Measurements from ENCODE around the gene SMIM26. TPM values are rescaled to one million over a fixed set of nuclear protein-coding genes. Genes with fewer than 3 reads are reported as not detected.

The SMIM26 gene
- total and polyA plus RNA-seq, 2 of the 13 experiments (the other 11 are each of a cell fraction or from before 2014, with no cell fraction given) = 214 to 249 TPM

DNA sequence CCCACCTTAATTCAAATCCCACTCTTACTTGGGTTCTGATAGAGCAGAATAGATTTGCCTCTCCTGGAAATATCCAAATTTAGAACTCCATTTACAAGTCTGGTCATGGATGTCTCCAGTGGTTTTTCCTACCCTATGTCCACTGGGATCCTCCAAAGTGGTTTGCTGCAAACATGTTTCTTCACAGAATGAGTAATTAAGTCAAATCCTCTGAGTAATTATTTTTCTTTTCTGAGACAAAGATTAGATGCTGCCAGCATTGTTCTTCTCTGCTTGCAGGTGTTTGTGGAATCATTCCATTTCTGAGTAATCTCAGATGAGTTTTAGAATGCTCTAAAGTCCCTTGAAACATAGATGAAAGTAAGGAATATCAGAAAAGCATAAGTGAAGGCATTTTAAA lies 42.5 kb downstream of the SMIM26 start:
- H3K4me1 ChIP-seq (ENCODE audit: insufficient read depth, low read length) = no peaks in the 10 kb centered on the region
- no peaks in the 10 kb centered on the region for H3K9me3 ChIP-seq (ENCODE audit: low read length)
- H4K20me1 ChIP-seq (ENCODE audit: insufficient read depth, low read length) = no peaks in the 10 kb centered on the region
- H2AFZ ChIP-seq (ENCODE audit: low read length) = no peak overlapping the region
- in situ Hi-C loops (cut with HindIII; ENCODE audit: extremely low pct_ligation_motif_present, low pct_unique_long_range_greater_than_20kb) = no loop called here
- ChIA-PET POLR2A (no interaction called here), CTCF (ENCODE audit: low intra/inter-chr PET ratio, low total read pairs) (no interaction called here)
- H3K27ac ChIP-seq (ENCODE audit: extremely low read length, insufficient read depth, low read length) = no peak overlapping the region
- no peak overlapping the region for H3K4me2 ChIP-seq (ENCODE audit: low read depth, low read length)
- H3K36me3 ChIP-seq (replicated peaks in 1 of 2; ENCODE audit: control insufficient read depth in 1 of 2, insufficient read depth in 2 of 2, low read length in 2 of 2) = peaks cover 2 to 8% of the 10 kb centered on the region in 2 experiments; a peak in 4 of 5 replicates
- H3K79me2 ChIP-seq (ENCODE audit: insufficient read depth, low read length) = no peaks in the 10 kb centered on the region
- intact Hi-C loops (cut with micrococcal nuclease; ENCODE audit: unreplicated experiment) = no loop called here
- H3K9ac ChIP-seq (ENCODE audit: insufficient read depth, low read depth, low read length) = no peak overlapping the region
- TF ChIP-seq, protein P1, sequence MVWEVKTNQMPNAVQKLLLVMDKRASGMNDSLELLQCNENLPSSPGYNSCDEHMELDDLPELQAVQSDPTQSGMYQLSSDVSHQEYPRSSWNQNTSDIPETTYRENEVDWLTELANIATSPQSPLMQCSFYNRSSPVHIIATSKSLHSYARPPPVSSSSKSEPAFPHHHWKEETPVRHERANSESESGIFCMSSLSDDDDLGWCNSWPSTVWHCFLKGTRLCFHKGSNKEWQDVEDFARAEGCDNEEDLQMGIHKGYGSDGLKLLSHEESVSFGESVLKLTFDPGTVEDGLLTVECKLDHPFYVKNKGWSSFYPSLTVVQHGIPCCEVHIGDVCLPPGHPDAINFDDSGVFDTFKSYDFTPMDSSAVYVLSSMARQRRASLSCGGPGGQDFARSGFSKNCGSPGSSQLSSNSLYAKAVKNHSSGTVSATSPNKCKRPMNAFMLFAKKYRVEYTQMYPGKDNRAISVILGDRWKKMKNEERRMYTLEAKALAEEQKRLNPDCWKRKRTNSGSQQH (CRISPR knock-in tag; IDR thresholded peaks at IDR 0.05; ENCODE audit: low read depth) = no peak
- TF ChIP-seq FIP1L1 (IDR thresholded peaks at IDR 0.05; ENCODE audit: borderline replicate concordance, insufficient read depth, low read depth, low read length) (no peak), KDM6A (CRISPR knock-in tag; IDR thresholded peaks at IDR 0.05; ENCODE audit: low read depth) (no peak), MED13 (CRISPR knock-in tag; IDR thresholded peaks at IDR 0.05) (no peak), ZNF562 (CRISPR knock-in tag; IDR thresholded peaks at IDR 0.05; ENCODE audit: borderline replicate concordance) (no peak), ATF1 (CRISPR knock-in tag; IDR thresholded peaks at IDR 0.05) (no peak), NR0B2 (CRISPR knock-in tag; IDR thresholded peaks at IDR 0.05) (no peak), ZNF263 (CRISPR knock-in tag; IDR thresholded peaks at IDR 0.05) (no peak), ZNF512B (CRISPR knock-in tag; IDR thresholded peaks at IDR 0.05; ENCODE audit: borderline replicate concordance) (no peak)
- TF ChIP-seq, protein P2, sequence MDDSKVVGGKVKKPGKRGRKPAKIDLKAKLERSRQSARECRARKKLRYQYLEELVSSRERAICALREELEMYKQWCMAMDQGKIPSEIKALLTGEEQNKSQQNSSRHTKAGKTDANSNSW (CRISPR knock-in tag; IDR thresholded peaks at IDR 0.05; ENCODE audit: borderline replicate concordance) = no peak
- TF ChIP-seq, protein P3, sequence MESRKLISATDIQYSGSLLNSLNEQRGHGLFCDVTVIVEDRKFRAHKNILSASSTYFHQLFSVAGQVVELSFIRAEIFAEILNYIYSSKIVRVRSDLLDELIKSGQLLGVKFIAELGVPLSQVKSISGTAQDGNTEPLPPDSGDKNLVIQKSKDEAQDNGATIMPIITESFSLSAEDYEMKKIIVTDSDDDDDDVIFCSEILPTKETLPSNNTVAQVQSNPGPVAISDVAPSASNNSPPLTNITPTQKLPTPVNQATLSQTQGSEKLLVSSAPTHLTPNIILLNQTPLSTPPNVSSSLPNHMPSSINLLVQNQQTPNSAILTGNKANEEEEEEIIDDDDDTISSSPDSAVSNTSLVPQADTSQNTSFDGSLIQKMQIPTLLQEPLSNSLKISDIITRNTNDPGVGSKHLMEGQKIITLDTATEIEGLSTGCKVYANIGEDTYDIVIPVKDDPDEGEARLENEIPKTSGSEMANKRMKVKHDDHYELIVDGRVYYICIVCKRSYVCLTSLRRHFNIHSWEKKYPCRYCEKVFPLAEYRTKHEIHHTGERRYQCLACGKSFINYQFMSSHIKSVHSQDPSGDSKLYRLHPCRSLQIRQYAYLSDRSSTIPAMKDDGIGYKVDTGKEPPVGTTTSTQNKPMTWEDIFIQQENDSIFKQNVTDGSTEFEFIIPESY (CRISPR knock-in tag; IDR thresholded peaks at IDR 0.05) = no peak
- TF ChIP-seq, protein P4, sequence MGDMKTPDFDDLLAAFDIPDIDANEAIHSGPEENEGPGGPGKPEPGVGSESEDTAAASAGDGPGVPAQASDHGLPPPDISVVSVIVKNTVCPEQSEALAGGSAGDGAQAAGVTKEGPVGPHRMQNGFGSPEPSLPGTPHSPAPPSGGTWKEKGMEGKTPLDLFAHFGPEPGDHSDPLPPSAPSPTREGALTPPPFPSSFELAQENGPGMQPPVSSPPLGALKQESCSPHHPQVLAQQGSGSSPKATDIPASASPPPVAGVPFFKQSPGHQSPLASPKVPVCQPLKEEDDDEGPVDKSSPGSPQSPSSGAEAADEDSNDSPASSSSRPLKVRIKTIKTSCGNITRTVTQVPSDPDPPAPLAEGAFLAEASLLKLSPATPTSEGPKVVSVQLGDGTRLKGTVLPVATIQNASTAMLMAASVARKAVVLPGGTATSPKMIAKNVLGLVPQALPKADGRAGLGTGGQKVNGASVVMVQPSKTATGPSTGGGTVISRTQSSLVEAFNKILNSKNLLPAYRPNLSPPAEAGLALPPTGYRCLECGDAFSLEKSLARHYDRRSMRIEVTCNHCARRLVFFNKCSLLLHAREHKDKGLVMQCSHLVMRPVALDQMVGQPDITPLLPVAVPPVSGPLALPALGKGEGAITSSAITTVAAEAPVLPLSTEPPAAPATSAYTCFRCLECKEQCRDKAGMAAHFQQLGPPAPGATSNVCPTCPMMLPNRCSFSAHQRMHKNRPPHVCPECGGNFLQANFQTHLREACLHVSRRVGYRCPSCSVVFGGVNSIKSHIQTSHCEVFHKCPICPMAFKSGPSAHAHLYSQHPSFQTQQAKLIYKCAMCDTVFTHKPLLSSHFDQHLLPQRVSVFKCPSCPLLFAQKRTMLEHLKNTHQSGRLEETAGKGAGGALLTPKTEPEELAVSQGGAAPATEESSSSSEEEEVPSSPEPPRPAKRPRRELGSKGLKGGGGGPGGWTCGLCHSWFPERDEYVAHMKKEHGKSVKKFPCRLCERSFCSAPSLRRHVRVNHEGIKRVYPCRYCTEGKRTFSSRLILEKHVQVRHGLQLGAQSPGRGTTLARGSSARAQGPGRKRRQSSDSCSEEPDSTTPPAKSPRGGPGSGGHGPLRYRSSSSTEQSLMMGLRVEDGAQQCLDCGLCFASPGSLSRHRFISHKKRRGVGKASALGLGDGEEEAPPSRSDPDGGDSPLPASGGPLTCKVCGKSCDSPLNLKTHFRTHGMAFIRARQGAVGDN (CRISPR knock-in tag; IDR thresholded peaks at IDR 0.05) = no peak
- H3K27me3 ChIP-seq (ENCODE audit: control insufficient read depth in 1 of 2, insufficient read depth in 2 of 2, low read length in 2 of 2) = no peaks in the 10 kb centered on the region
- H3K4me3 ChIP-seq (replicated peaks in 1 of 3; ENCODE audit: insufficient read depth in 1 of 3, low read depth in 2 of 3, low read length in 3 of 3) = no peak overlapping the region
- BruUV-seq (replicated peaks) = no TSS peak
- FAIRE-seq = no peak
- DNase-seq (ENCODE audit: low spot score) = no peak
- ATAC-seq = no peak

All from HepG2 (cell line).